Measurements from ENCODE around the gene MXI1.
A peak's percentile ranks its signal among the peaks of the same experiment; 100 is the strongest.

DNA sequence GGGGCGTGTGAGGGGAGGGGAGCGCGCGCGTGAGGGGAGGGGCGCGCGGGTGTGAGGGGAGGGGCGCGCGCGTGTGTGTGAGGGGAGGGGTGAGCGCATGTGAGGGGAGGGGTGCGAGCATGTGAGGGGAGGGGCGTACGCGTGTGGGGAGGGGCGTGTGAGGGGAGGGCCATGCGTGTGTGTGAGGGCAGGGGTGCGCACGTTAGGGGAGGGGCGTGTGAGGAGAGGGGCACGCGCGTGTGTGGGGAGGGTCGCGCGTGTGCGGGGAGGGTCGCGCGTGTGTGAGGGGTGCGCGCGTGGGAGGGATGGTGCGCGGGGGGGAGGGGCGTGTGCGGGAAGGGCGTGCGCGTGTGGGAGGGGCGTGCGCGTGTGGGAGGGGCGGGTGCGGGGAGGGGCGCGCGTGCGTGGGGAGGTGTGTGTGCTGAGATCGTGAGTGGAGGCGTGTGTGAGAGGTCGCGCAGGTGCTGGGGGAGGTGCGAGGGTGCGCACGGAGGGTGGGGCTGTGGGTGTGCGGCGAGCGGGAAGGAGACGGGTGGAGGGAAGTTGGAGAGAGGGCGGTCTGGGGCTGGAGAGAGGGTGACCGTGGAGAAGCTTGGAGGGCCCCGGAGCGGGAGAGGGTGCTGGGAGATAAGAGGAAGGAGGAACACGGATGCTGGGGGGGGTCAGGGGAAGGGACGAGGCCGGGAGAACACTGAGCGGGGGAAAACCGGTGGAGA is 19.7 kb downstream of the MXI1 start:
- TF ChIP-seq, protein P1, sequence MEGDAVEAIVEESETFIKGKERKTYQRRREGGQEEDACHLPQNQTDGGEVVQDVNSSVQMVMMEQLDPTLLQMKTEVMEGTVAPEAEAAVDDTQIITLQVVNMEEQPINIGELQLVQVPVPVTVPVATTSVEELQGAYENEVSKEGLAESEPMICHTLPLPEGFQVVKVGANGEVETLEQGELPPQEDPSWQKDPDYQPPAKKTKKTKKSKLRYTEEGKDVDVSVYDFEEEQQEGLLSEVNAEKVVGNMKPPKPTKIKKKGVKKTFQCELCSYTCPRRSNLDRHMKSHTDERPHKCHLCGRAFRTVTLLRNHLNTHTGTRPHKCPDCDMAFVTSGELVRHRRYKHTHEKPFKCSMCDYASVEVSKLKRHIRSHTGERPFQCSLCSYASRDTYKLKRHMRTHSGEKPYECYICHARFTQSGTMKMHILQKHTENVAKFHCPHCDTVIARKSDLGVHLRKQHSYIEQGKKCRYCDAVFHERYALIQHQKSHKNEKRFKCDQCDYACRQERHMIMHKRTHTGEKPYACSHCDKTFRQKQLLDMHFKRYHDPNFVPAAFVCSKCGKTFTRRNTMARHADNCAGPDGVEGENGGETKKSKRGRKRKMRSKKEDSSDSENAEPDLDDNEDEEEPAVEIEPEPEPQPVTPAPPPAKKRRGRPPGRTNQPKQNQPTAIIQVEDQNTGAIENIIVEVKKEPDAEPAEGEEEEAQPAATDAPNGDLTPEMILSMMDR (IDR thresholded peaks at IDR 0.05): no peak
- TF ChIP-seq POLR2A (IDR thresholded peaks at IDR 0.05) (no peak), POLR2AphosphoS5 (IDR thresholded peaks at IDR 0.05) (peak in 1 of 3 donors; percentile 14)
